ENCODE results near the gene HELB. TPM values are rescaled to one million over a fixed set of nuclear protein-coding genes. Genes with fewer than 3 reads are reported as not detected.

HELB gene
- 1 to 10 TPM in 3 of 4 donors, under 1 TPM in 1; 0.60 to 1.9 (median 1.5) TPM for total RNA-seq
- polyA plus RNA-seq, result under 1 TPM; 0.25 to 0.90 (median 0.55) TPM
- long read RNA-seq, donor 1, full-length matches to known transcripts, result 1 of 1 reads
- long read RNA-seq, donor 1, partial matches to known transcripts, result 0 of 1 reads
- long read RNA-seq, donor 1, other reads (novel, unspliced or antisense), result 0 of 1 reads
- long read RNA-seq, donor 2, result 0 reads

- DNase-seq (peak; percentile 96 to 99), ATAC-seq (peak; percentile 99 to 100 (median 99))
- peak within 1 kb of the TSS; percentile 53 for H3K27ac ChIP-seq
- WGBS, 3 donors, result 0 to 1% (median 1%) methylated on average over 45 of the region's 45 CpGs
- peaks cover 0 to 3% of the 10 kb centered on the region in 2 donors for H3K36me3 ChIP-seq (ENCODE audit: insufficient read depth in 1 of 2, low read depth in 1 of 2)
- intact Hi-C loops (cut with DNase I), result loop anchor here in 1 of 2 donors (2.0 to 5.0 kb wide), 2 partner anchors 133 to 170 kb away; partner anchors contain the start of genes LLPH and TMBIM4
- no peaks in the 10 kb centered on the region for H3K27me3 ChIP-seq (ENCODE audit: insufficient read depth in 3 of 3, low read length in 2 of 3)
- H3K4me1 ChIP-seq, result peaks cover 15% of the 10 kb centered on the region
- peak within 1 kb of the TSS; percentile 70 for H3K4me3 ChIP-seq
- TF ChIP-seq, protein P1, sequence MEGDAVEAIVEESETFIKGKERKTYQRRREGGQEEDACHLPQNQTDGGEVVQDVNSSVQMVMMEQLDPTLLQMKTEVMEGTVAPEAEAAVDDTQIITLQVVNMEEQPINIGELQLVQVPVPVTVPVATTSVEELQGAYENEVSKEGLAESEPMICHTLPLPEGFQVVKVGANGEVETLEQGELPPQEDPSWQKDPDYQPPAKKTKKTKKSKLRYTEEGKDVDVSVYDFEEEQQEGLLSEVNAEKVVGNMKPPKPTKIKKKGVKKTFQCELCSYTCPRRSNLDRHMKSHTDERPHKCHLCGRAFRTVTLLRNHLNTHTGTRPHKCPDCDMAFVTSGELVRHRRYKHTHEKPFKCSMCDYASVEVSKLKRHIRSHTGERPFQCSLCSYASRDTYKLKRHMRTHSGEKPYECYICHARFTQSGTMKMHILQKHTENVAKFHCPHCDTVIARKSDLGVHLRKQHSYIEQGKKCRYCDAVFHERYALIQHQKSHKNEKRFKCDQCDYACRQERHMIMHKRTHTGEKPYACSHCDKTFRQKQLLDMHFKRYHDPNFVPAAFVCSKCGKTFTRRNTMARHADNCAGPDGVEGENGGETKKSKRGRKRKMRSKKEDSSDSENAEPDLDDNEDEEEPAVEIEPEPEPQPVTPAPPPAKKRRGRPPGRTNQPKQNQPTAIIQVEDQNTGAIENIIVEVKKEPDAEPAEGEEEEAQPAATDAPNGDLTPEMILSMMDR (IDR thresholded peaks at IDR 0.05), result no peak
- H3K9me3 ChIP-seq, result no peaks in the 10 kb centered on the region
These were observed at the start of gene HELB for GRCh38 chr12:66301944-66302826. TSS of gene HELB (plus strand) at chr12:66302493. CDS start at chr12:66302604, 111 bp downstream.

DNA sequence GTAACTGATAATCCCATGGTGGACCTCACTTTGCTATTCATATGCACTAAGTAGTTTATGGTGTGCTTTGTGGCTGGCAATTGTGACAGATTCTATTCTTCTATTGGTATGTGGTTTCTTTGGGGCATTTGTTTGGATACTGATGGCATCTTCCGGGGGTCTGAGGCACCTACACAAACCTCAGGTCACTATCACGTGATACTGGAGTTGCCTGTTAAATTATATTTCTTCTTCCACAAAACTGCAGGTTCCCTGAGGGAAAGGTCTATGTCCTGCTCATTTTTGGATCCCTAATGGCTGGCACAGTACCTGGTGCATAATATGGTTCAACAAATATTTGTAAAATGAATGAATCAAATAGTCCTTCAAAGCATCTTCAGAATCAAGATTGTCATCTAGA lies 49.5 kb upstream of the HELB start:
- no peak overlapping the region for H3K4me3 ChIP-seq
- no peak for ATAC-seq
- no peaks in the 10 kb centered on the region for H3K27me3 ChIP-seq (ENCODE audit: insufficient read depth in 3 of 3, low read length in 2 of 3)
- WGBS, 3 donors, result 81 to 97% (median 87%) methylated on average over 2 of the region's 2 CpGs
- H3K36me3 ChIP-seq (ENCODE audit: insufficient read depth in 1 of 2, low read depth in 1 of 2), result peaks cover 0 to 8% of the 10 kb centered on the region in 2 donors
- DNase-seq, result no peak
- H3K9me3 ChIP-seq, result no peaks in the 10 kb centered on the region
- intact Hi-C loops (cut with DNase I), result no loop called here
- TF ChIP-seq, protein P1 (IDR thresholded peaks at IDR 0.05), result no peak
- H3K4me1 ChIP-seq, result no peaks in the 10 kb centered on the region
- H3K27ac ChIP-seq, result no peak overlapping the region

GRCh38 chr12:66255737-66256136 lies 46.6 kb upstream of the HELB start:
- no peaks in the 10 kb centered on the region for H3K9me3 ChIP-seq
- ATAC-seq (no peak), DNase-seq (no peak)
- H3K4me1 ChIP-seq, result no peaks in the 10 kb centered on the region
- H3K27me3 ChIP-seq (ENCODE audit: insufficient read depth in 3 of 3, low read length in 2 of 3), result no peaks in the 10 kb centered on the region
- no peak overlapping the region for H3K4me3 ChIP-seq
- intact Hi-C loops (cut with DNase I), result no loop called here
- TF ChIP-seq, protein P1 (IDR thresholded peaks at IDR 0.05), result no peak
- H3K27ac ChIP-seq, result no peak overlapping the region
- no peaks in the 10 kb centered on the region for H3K36me3 ChIP-seq (ENCODE audit: insufficient read depth in 1 of 2, low read depth in 1 of 2)

DNA sequence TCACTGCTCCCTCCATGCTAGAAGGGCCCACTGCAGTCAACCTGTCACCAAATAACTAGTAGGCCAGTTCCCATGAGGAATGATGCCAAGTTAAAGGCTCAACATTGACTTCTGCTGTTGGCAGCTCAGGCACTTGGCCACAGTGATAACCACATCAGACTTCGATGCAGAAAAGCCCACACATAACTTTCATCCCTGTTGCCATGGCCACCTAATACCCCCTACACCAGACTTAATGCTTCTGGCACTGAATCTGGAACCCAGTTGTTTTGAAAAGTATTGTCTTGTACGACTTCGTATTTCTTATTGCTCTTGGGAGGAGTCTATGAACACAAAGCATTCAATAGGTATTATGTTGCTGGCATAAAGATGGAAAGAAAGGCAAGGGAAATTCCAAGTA lies 44.3 kb upstream of the HELB start:
- no peak overlapping the region for H3K27ac ChIP-seq
- intact Hi-C loops (cut with DNase I), result no loop called here
- no peaks in the 10 kb centered on the region for H3K9me3 ChIP-seq
- no peak for ATAC-seq
- no peaks in the 10 kb centered on the region for H3K27me3 ChIP-seq (ENCODE audit: insufficient read depth in 3 of 3, low read length in 2 of 3)
- H3K4me3 ChIP-seq, result no peak overlapping the region
- H3K4me1 ChIP-seq, result no peaks in the 10 kb centered on the region
- TF ChIP-seq, protein P1 (IDR thresholded peaks at IDR 0.05), result no peak
- H3K36me3 ChIP-seq (ENCODE audit: insufficient read depth in 1 of 2, low read depth in 1 of 2), result no peaks in the 10 kb centered on the region
- DNase-seq, result no peak
- 22 to 27% (median 26%) methylated on average over 3 of the region's 3 CpGs for WGBS, 3 donors

Measured in psoas muscle (tissue), 8 donors.